Nucleus accumbens (tissue), 56 donors: ENCODE results near the gene AFAP1L1.
"Not testable (repeated sequence)": the region's sequence is repeated elsewhere in the genome, so short reads cannot be mapped to it uniquely, and the experiment has no call there.

Source experiments
- DNase-seq, 56 donors: peaks; one replicate each; lab custom pipeline; 2025; lab: John Stamatoyannopoulos, UW

The AFAP1L1 gene

GRCh38 chr5:149260761-149261160 lies 10.9 kb upstream of the AFAP1L1 start:
- DNase-seq, result no peak

DNA sequence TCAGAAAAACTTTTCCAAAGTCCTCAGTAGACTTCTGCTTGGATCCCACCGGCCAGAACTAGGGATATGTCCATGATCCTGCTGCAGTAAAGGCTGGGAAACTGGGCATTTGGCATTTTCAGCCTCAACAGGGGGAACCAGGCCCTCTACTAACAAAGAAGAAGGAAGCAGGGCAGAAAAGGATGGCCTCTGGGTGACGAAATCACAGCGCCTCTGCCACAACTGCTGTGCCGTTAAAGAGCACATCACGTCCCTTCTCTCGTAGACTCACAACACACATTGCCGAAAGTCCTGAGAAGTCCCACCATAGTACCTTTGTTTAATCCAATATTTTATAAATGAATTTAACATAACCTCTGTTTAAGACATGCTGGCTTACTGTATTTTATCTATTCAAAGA lies 10.4 kb upstream of the AFAP1L1 start:
- DNase-seq, result no peak

GRCh38 chr5:149262315-149262714 lies 9.3 kb upstream of the AFAP1L1 start:
- no peak for DNase-seq

GRCh38 chr5:149264439-149265067 lies 7.1 kb upstream of the AFAP1L1 start:
- peak in 14 of 56 donors; percentile 3 to 47 (median 11) for DNase-seq

DNA sequence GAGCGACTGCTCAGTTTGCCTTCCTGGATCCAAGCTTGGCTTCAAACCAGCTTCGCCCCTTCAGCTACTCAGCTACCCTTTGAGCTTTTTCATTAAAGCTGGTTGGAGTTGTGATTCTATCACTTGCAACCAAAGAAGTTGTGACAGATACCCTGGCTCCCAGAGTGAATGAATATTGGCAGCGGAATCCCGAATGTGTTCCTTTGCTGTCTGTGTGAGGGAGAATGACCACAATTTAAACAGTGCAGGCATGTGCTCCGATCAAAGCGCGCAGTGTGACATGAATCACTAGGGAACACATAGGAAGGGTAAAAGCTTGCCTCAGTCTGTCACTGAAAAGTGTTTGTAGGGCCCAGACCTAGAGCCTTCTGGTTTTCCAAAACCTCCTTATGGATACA lies 6.6 kb upstream of the AFAP1L1 start:
- no peak for DNase-seq

- peak in 8 of 56 donors; percentile 4 to 19 (median 8) for DNase-seq
Observed at GRCh38 chr5:149265597-149265996, 6.1 kb upstream of the AFAP1L1 start.

GRCh38 chr5:149267241-149267973 lies 4.3 kb upstream of the AFAP1L1 start:
- peak in 53 of 56 donors; percentile 22 to 90 (median 71) for DNase-seq

GRCh38 chr5:149268928-149269557 lies 2.6 kb upstream of the AFAP1L1 start:
- no peak for DNase-seq

GRCh38 chr5:149271195-149271715 lies 404 bp upstream of the AFAP1L1 start:
- DNase-seq, result no peak

- not testable (repeated sequence) for DNase-seq
Observed at GRCh38 chr5:149272781-149273180, 1.1 kb downstream of the AFAP1L1 start.

- DNase-seq, result no peak
Observed at GRCh38 chr5:149273237-149273636, 1.6 kb downstream of the AFAP1L1 start.

DNA sequence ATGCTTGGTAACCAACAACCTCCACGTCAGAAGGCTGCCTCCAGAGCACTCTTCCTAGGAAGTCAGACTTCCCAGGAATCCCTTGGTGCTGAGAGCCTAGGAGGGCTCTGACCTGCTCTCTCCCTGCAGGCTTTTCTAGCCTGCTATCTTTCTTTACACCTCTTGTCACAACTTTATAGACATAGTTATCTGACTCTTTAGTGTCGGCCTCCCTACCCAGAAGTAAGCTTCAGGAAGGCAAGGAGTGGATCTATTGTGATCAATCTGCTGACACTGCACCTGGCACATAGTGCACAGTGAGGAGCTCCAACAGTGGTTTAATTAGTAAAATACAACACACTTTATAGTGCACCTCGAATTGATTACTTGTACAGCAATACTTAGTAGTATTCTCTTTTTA lies 2.3 kb downstream of the AFAP1L1 start:
- DNase-seq, result no peak

GRCh38 chr5:149274939-149275338 lies 3.3 kb downstream of the AFAP1L1 start:
- no peak for DNase-seq

DNA sequence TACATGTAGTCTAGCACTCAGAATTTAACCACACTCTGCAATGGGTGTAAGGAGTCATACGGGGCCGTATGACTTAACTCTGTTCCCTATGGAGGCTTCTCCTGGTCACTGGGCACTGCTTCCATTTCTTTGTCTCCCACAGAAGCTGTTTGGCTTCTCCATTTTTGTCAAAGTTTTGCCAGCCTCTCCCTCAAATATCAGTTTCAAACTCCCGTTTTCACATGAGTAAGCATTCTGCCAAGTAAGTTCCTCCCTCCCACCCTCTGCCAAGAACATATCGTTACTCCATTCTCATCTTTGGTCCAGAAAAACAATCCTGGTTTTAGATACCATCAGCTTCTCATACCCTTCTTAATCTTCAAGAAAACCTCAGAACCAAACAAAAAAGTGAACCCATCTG lies 6.1 kb downstream of the AFAP1L1 start:
- DNase-seq, result no peak

DNA sequence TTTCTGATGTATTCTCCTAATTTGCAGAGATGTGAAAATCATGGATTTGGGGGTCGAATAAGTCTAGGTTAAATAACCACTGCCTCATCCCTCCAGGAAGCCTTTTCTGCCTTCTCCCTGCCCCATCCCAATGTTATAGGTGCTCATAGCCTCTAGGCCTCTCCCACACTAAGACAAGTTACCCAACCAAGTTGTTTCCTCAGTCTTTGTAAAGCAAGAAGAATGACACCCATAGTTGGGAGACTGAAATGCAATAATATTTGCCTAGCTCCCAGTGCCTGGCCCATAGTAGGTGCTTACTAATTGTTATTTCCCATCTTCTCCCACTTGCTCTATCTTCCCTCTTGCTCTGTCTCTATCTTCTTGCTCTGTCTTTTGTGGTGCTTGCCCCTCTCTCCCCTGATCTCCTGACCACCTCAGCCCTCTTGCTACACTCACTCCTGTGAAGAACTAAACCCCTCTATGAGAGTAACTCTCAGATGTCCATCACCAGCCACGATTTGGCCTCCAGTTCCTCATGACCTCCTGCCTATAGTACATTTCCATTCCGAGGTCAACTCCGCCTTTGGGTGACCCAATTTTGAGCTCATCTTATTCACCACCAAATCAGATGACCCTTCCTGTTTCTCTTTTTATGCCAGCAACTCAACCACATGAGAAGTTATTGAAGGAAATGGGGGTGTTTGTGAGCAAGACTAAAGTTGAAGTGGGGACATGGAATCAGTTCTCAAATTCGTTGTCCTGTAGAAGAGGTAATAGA lies 7.0 kb downstream of the AFAP1L1 start:
- no peak for DNase-seq

DNA sequence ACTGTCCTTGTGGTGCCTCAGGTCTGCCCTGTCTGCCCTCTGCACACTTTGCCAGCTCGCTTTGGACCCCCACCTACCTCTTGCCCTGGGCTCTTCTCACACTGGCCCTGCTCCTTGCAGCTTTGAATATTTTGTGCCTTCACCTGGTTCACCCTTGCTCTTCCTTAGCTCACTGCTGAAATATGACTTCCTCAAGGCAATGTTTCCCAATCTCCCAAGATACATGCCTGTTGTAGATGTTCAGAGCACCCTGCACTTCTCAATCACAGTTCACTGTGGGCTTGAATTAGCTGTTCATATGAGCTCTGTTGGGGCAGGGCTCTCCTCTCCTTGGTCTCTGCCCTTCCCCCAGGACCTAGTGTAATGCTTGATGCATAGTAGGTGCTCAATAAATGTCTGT lies 8.0 kb downstream of the AFAP1L1 start:
- no peak for DNase-seq

- DNase-seq, result no peak
Observed at GRCh38 chr5:149280124-149280523, 8.5 kb downstream of the AFAP1L1 start.

- no peak for DNase-seq
Observed at GRCh38 chr5:149280802-149281201, 9.1 kb downstream of the AFAP1L1 start.

DNA sequence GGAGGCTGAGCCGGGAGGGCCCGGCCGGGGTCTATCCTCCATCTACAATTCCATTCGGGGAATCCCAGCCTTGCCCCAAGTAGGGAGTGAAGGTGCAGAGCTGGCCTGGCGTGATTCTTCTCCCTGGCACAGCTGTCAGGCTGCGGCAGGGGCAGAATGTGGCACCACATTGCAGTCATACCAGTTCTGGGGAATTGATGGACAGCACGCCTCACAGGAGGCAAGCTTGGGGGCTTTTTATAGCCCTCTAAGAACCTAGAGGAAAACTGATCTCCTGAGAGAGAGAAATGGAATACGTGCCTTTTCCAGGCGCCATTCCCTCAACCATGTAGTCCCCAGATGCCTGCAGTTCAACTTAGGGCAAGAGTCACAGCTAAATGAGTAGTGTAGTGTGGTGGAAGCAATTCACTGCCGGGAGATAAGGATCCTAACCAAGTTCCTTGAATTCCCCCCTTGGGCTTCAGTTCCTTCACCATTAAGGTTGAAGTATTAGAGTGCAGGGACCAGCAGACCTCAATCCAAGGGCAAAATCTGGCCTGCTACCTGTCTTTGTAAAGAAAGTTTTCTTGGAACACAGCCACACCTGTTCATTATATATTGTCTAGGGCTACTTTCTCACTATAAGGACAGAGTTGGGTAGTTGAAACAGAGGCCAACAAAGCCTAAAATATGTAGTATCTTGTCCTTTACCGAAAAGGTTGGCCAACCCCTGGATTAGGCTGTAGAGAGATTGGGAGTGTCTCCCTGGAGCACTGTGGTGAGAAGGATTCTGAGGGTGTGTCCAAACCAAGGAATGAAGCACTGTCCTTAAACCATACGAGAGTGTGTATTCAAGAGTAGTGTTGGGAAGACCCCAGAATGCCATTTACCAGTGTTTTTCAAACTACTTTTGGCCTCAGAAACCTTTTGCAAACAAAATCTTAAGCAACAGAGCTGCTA lies 10.6 kb downstream of the AFAP1L1 start:
- DNase-seq, result no peak

- no peak for DNase-seq
Observed at GRCh38 chr5:149282966-149283332, 11.3 kb downstream of the AFAP1L1 start.
